Fibroblast of lung (primary cell): Measurements from ENCODE around the gene TRIM67. TPM values are rescaled to one million over a fixed set of nuclear protein-coding genes. Genes with fewer than 3 reads are reported as not detected.

ENCODE experiments used
- DNase-seq, 2 donors: peaks; one replicate each; pipeline versions ENCODE4 v3.0.0 to v3.0.0-alpha.2; 2010; ENCODE audit warnings: low read depth in 2 of 2
- H2AFZ ChIP-seq: 2 replicates; pipeline ENCODE4 v1.5.1; 2012; ENCODE audit warnings: low read length, control low read depth, inconsistent platforms
- H3K27ac ChIP-seq: 2 replicates; pipeline ENCODE4 v1.5.1; 2011; ENCODE audit warnings: low read length, control low read depth; ENCODE audit not compliant: insufficient read depth
- H3K27me3 ChIP-seq: 2 replicates; pipeline ENCODE4 v1.5.1; 2011; ENCODE audit warnings: mild to moderate bottlenecking, low read length; ENCODE audit not compliant: control insufficient read depth, insufficient read depth
- H3K36me3 ChIP-seq: 2 replicates; pipeline ENCODE4 v1.5.1; 2011; ENCODE audit warnings: low read length; ENCODE audit not compliant: control insufficient read depth, insufficient read depth
- H3K4me1 ChIP-seq: 2 replicates; pipeline ENCODE4 v1.5.1; 2011; ENCODE audit warnings: low read length; ENCODE audit not compliant: control insufficient read depth, insufficient read depth; ENCODE audit errors: extremely low read depth
- H3K4me2 ChIP-seq: 2 replicates; pipeline ENCODE4 v1.5.1; 2011; ENCODE audit warnings: low read length, control low read depth; ENCODE audit not compliant: insufficient read depth; ENCODE audit errors: extremely low read depth
- H3K4me3 ChIP-seq, 4 experiments: fragments of 200-600 bp in 1 of 4; sonication (generic) in 1 of 4; replicated peaks in 1 of 4; 2 replicates each; pipeline ENCODE4 v1.5.1; 2011 to 2016; ENCODE audit warnings: low read length in 4 of 4, low read depth in 3 of 4, mild to moderate bottlenecking in 3 of 4, control low read depth in 2 of 4, inconsistent platforms in 1 of 4, mixed read lengths in 1 of 4; ENCODE audit not compliant: insufficient read depth in 1 of 4; ENCODE audit errors: control extremely low read depth in 1 of 4
- H3K79me2 ChIP-seq: 2 replicates; pipeline ENCODE4 v1.5.1; 2012; ENCODE audit warnings: mild to moderate bottlenecking, low read length, inconsistent platforms; ENCODE audit not compliant: control insufficient read depth, insufficient read depth
- H3K9ac ChIP-seq: 2 replicates; pipeline ENCODE4 v1.5.1; 2011; ENCODE audit warnings: mild to moderate bottlenecking, low read length, control low read depth; ENCODE audit not compliant: insufficient read depth
- H3K9me3 ChIP-seq: 2 replicates; pipeline ENCODE4 v1.5.1; 2012; ENCODE audit warnings: low read depth, low read length; ENCODE audit not compliant: control insufficient read depth, insufficient read depth
- H4K20me1 ChIP-seq: 2 replicates; pipeline ENCODE4 v1.5.1; 2011; ENCODE audit warnings: low read length; ENCODE audit not compliant: control insufficient read depth, insufficient read depth; ENCODE audit errors: extremely low read depth
- EZH2 ChIP-seq: IDR thresholded peaks from 2 replicates; pipeline ENCODE4 v1.5.1; 2012; ENCODE audit warnings: low read length, control low read depth, mild to moderate bottlenecking; ENCODE audit errors: missing control alignments
- polyA plus RNA-seq, 2 donors: library from polyadenylated mRNA; depleted of rRNA in 1 of 2; stranded (reverse) in 1 of 2; unstranded in 1 of 2; fragments of >200 nt; gene quantifications; 2 replicates each; pipeline ENCODE4 v1.2.1, GENCODE V29; 2011 to 2012; ENCODE audit warnings: missing spikeins in 1 of 2
- total RNA-seq: library from RNA; depleted of rRNA; stranded (reverse); fragments of >200 nt; gene quantifications from 2 replicates; pipeline ENCODE4 v1.2.1, GENCODE V29; 2014
- TF ChIP-seq, protein P1 (sequence below), 2 donors: IDR thresholded peaks in 1 of 2; conservative IDR thresholded peaks in 1 of 2; 1 replicate in 1 of 2; 2 replicates in 1 of 2; pipeline ENCODE4 v1.5.1; 2011 to 2012; ENCODE audit warnings: low read length in 2 of 2, control low read depth in 1 of 2, inconsistent platforms in 1 of 2, low read depth in 1 of 2, mild to moderate bottlenecking in 1 of 2

Gene TRIM67
- total and polyA plus RNA-seq, 2 donors (not counting 1 experiment from before 2014, with no cell fraction given), result 0.02 to 0.17 TPM

GRCh38 chr1:231166398-231166797 is 4.5 kb downstream of the TRIM67 start:
- H3K4me1 ChIP-seq, result peaks cover 4% of the 10 kb centered on the region
- H4K20me1 ChIP-seq, result no peaks in the 10 kb centered on the region
- peaks cover 16% of the 10 kb centered on the region for H3K27me3 ChIP-seq
- H3K4me2 ChIP-seq, result no peak overlapping the region
- no peak overlapping the region for H3K4me3 ChIP-seq
- no peak overlapping the region for H3K27ac ChIP-seq
- no peaks in the 10 kb centered on the region for H3K36me3 ChIP-seq
- no peak for DNase-seq
- no peak overlapping the region for H2AFZ ChIP-seq
- no peak overlapping the region for H3K9ac ChIP-seq
- no peaks in the 10 kb centered on the region for H3K9me3 ChIP-seq
- no peaks in the 10 kb centered on the region for H3K79me2 ChIP-seq
- TF ChIP-seq EZH2, result no peak
- TF ChIP-seq, protein P1, sequence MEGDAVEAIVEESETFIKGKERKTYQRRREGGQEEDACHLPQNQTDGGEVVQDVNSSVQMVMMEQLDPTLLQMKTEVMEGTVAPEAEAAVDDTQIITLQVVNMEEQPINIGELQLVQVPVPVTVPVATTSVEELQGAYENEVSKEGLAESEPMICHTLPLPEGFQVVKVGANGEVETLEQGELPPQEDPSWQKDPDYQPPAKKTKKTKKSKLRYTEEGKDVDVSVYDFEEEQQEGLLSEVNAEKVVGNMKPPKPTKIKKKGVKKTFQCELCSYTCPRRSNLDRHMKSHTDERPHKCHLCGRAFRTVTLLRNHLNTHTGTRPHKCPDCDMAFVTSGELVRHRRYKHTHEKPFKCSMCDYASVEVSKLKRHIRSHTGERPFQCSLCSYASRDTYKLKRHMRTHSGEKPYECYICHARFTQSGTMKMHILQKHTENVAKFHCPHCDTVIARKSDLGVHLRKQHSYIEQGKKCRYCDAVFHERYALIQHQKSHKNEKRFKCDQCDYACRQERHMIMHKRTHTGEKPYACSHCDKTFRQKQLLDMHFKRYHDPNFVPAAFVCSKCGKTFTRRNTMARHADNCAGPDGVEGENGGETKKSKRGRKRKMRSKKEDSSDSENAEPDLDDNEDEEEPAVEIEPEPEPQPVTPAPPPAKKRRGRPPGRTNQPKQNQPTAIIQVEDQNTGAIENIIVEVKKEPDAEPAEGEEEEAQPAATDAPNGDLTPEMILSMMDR (conservative IDR thresholded peaks at IDR 0.05 in 1 of 2, IDR thresholded peaks at IDR 0.05 in 1 of 2; ENCODE audit: low read depth in 1 of 2, low read length in 2 of 2), result no peak

- H2AFZ ChIP-seq, result no peak overlapping the region
- H3K79me2 ChIP-seq, result no peaks in the 10 kb centered on the region
- no peak for DNase-seq
- H3K27ac ChIP-seq, result no peak overlapping the region
- H3K9ac ChIP-seq, result no peak overlapping the region
- H3K27me3 ChIP-seq, result no peaks in the 10 kb centered on the region
- no peaks in the 10 kb centered on the region for H3K36me3 ChIP-seq
- no peak for TF ChIP-seq EZH2
- TF ChIP-seq, protein P1 (conservative IDR thresholded peaks at IDR 0.05 in 1 of 2, IDR thresholded peaks at IDR 0.05 in 1 of 2; ENCODE audit: low read depth in 1 of 2, low read length in 2 of 2), result no peak
- no peak overlapping the region for H3K4me3 ChIP-seq
- no peaks in the 10 kb centered on the region for H3K9me3 ChIP-seq
- H3K4me1 ChIP-seq, result no peaks in the 10 kb centered on the region
- no peaks in the 10 kb centered on the region for H4K20me1 ChIP-seq
- no peak overlapping the region for H3K4me2 ChIP-seq
These were observed 9.0 kb downstream of the TRIM67 start for GRCh38 chr1:231170875-231171274.

DNA sequence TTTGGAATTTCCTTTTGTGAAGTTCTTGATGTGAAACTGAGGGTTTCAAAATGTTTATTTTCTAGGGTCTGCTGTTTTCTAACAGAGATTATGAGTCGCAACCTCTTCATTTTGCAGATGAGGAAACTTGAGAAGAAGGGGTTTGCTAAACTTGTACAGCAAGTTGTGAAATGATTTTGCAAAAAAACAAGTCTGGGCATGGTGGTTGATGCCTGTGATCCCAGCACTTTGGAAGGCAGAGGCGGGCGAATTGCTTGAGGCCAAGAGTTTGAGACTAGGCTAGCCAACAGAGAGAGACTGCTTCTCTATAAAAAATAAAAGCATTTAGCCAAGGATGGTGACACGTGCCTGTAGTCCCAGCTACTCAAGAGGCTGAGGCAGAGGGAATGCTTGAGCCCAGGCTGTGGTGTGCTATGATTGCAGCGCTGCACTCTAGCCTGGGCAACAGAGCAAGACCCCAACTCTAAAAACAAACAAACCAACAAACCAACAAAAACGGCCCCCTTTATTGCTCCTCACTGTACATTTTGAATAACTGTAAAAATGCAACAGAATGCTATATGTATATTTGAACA is 9.9 kb downstream of the TRIM67 start:
- Histone ChIP-seq H4K20me1 (no peaks in the 10 kb centered on the region), H2AFZ (no peak overlapping the region), H3K79me2 (no peaks in the 10 kb centered on the region), H3K27ac (no peak overlapping the region), H3K27me3 (no peaks in the 10 kb centered on the region), H3K36me3 (no peaks in the 10 kb centered on the region), H3K9me3 (no peaks in the 10 kb centered on the region), H3K9ac (no peak overlapping the region), H3K4me2 (no peak overlapping the region), H3K4me1 (no peaks in the 10 kb centered on the region), H3K4me3 (no peak overlapping the region)
- DNase-seq, result peak in 1 of 2 donors; percentile 9
- TF ChIP-seq EZH2, result no peak
- TF ChIP-seq, protein P1 (conservative IDR thresholded peaks at IDR 0.05 in 1 of 2, IDR thresholded peaks at IDR 0.05 in 1 of 2; ENCODE audit: low read depth in 1 of 2, low read length in 2 of 2), result no peak
